Stimulated activated CD8-positive, alpha-beta memory T cell treated with anti-CD3 and anti-CD28 coated beads, Interleukin-12 subunit alpha, Interleukin-12 subunit beta, amount 100 ng/mL, for 24 hours (primary cell): Measurements from ENCODE around the gene SELENBP1.

Experiments used
- DNase-seq: peaks from one replicate; pipeline ENCODE4 v3.0.0-alpha.2; 2020; ENCODE audit errors: extremely low read depth

SELENBP1 gene

GRCh38 chr1:151344291-151344690 lies 28.2 kb downstream of the SELENBP1 start:
- no peak for DNase-seq

- DNase-seq = no peak
These were observed 28.9 kb downstream of the SELENBP1 start for GRCh38 chr1:151343587-151343986.

GRCh38 chr1:151342569-151342968 lies 29.9 kb downstream of the SELENBP1 start:
- no peak for DNase-seq

GRCh38 chr1:151342021-151342420 lies 30.5 kb downstream of the SELENBP1 start:
- no peak for DNase-seq

GRCh38 chr1:151340870-151341754 lies 31.4 kb downstream of the SELENBP1 start:
- no peak for DNase-seq

GRCh38 chr1:151336556-151336955 lies 35.9 kb downstream of the SELENBP1 start:
- no peak for DNase-seq

- DNase-seq = no peak
These were observed 37.7 kb downstream of the SELENBP1 start for GRCh38 chr1:151334822-151335221.

- DNase-seq = no peak
These were observed 44.4 kb downstream of the SELENBP1 start for GRCh38 chr1:151327903-151328674.

- DNase-seq = peak; percentile 61
These were observed 45.1 kb downstream of the SELENBP1 start, which contains the start of gene PI4KB for GRCh38 chr1:151327223-151327902. Gene PI4KB (minus strand): TSS chr1:151327416. CDS start chr1:151316481, 10,935 bp downstream.

GRCh38 chr1:151326619-151327222 lies 45.8 kb downstream of the SELENBP1 start:
- DNase-seq = no peak

GRCh38 chr1:151325646-151326429 lies 46.7 kb downstream of the SELENBP1 start:
- no peak for DNase-seq

- no peak for DNase-seq
These were observed 47.3 kb downstream of the SELENBP1 start for GRCh38 chr1:151325231-151325630.

- no peak for DNase-seq
These were observed 48.0 kb downstream of the SELENBP1 start for GRCh38 chr1:151324390-151324930.

GRCh38 chr1:151318975-151319374 lies 53.5 kb downstream of the SELENBP1 start:
- no peak for DNase-seq

- DNase-seq = no peak
These were observed 56.8 kb downstream of the SELENBP1 start for GRCh38 chr1:151315565-151316235.
